Adipose tissue (tissue), 3 donors: ENCODE results near the gene COX7A2. TPM values are rescaled to one million over a fixed set of nuclear protein-coding genes. Genes with fewer than 3 reads are reported as not detected.

Source experiments
- H3K27ac ChIP-seq: one replicate; pipeline ENCODE4 v1.5.1; 2013; ENCODE audit warnings: low read depth, low read length
- WGBS, 3 donors: extraction: QIAGEN DNeasy Blood & Tissue Kit; methylation state at CpG; one replicate each; pipeline ENCODE4 v1.1.7; 2013; 5-methylcytosine and 5-hydroxymethylcytosine counted together
- polyA plus RNA-seq, 3 donors: library from polyadenylated mRNA; stranded (reverse); fragments of 200-250 nt; gene quantifications; one replicate each; pipeline ENCODE4 v1.2.3, GENCODE V29; 2013
- donor health status: healthy with polysubstance abuse.
- donor health status: Bipolar disorder and iron deficiency.
- donor health status: healthy.

Gene COX7A2
- polyA plus RNA-seq, 3 donors = 238 to 572 (median 462) TPM

DNA sequence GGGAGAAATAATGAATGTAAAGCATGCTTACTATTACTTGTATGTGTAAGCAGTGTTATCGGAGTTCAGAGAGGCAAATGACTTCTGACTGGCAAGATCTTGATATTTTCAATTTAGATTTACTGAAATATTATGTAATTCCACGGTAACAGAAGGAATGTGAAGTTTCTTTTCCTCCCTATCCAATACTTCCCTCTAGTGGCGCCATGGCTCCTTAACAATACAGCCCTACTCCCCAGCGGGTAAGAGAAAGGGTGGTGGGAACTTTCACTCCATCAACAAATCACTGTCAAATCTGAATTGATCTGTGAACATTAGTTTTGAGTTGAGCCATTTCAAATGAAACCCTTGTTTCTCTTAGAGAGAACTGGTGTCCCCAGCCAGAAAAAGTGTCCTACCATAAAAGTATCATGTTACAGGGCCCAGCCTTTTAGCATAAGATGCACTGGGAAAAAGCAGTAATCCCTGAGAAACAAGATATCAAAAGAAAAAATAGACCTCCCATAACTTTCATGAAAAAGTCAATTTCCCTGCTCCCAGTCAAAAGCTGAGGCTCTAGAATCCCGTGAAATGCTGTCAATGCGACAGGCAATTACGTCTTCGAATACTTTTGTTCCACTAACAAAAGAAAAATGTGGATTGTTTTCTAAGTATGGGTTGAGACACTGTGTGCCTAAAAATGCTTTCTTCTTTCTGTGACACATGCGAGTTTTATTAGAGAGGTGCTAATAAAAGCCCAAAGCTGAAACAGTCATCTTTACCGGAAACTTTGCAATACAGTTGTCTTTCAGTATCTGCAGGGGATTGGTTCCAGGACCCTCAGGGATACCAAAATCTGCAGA lies 12.9 kb downstream of the COX7A2 start:
- WGBS, 3 donors = 52 to 59% (median 59%) methylated on average over 10 of the region's 10 CpGs
- no peak overlapping the region for H3K27ac ChIP-seq

DNA sequence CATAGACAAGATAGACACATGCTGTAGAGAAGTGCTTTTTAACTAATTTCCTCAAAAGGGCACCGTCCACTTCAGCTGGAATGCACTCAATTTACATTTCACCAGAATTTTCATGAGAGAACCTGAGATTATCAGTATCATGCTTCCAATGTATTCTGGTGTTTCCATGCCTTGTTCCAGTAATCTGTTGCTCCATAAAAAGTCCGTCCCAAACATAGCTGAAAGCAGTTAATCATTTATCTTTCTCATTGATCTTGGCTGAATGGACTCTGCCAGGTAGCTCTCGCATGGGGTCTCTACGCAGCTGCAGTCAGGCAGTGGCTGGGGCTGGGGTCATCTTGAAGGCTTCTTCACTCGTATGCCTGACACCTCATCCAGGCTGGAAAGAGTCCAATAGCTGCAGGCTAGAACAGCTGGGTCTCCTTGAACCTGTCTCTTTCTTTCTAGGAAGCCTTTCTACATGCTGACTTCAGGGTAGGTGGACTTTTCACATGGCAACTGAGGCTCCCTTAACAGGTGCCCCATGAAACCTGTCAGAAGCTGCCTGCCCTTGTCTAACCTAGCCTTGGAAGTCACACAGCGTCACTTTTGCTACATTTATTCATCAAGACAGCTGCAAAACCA lies 19.2 kb downstream of the COX7A2 start:
- WGBS, 3 donors = 24 to 78% (median 76%) methylated on average over 6 of the region's 6 CpGs
- no peak overlapping the region for H3K27ac ChIP-seq

DNA sequence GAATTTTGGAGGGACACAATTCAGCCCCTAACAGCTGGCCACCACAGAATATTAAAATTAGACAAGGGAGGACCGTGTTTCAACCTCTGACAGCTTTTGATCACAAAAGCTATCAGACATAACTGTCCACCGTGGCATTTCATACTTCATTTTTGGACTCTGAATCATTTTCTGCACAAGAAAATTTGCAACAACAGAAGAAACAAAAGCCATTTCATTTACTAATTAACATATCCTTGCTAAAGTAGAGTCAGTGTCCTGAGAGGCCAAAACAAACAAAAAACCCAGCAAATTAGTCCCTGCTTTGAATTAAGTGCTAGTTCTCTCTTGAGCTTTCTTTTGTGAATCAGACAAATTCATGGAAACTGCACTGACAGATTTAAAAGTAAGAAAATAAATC lies 20.2 kb downstream of the COX7A2 start:
- WGBS, 3 donors = 65 to 87% (median 76%) methylated on average over 2 of the region's 2 CpGs
- no peak overlapping the region for H3K27ac ChIP-seq

DNA sequence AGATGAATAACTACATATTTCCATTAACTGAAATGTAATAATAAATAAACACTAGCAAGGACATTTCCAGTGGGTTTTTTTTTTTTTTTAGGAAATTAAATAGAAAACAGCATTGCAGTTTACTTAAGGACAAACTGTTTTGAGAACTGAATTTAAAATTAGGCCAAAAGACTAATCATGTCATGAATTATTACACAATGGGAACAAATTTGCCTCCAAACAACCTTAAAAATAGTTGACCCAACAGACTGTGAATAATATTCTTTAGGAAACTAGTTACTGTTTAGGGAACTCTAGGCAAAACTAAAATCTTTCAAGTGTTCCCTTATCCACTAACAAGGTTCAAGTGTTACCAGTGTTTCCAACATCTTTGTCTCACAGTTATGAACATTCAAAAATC lies 21.3 kb downstream of the COX7A2 start:
- H3K27ac ChIP-seq = no peak overlapping the region

DNA sequence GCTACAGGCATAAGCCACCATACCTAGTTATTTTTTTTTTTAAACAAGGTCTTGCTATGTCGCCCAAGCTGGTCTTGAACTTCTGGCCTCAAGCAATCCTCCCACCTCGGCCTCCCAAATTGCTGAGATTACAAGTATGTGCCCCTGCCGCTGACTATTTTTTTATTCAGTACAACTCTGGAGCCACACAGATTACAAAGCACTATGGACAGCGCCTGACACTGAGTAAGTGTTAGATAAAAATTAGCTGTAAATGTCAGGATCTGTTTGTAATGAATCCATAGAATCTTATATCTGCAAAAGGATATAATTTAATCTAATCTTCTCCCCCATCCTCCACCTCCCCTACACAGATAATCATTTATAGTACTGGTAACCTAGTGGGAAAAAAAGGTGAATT lies 22.5 kb downstream of the COX7A2 start:
- 88 to 95% (median 94%) methylated on average over 4 of the region's 4 CpGs for WGBS, 3 donors
- no peak overlapping the region for H3K27ac ChIP-seq

DNA sequence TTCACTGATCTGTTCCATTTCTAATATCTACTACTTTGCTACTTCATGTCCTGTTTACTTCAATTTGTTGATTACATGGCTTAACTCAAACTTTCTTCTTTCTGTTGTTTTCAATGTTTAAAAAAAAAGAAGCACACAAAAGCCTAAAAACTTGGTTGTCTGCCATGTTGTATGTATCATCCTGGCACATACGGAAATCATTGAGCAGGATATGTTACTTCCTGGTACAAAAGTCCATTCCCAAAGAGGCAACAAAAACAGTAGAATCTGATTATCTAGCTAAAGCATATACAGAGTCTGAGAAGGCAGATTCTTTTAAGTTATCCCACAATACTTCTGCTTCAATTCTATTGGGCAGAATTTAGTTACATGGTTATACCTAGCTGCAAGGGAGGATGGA lies 23.2 kb downstream of the COX7A2 start:
- WGBS, 3 donors = 33 to 68% (median 40%) methylated on average over 1 of the region's 1 CpG
- H3K27ac ChIP-seq = no peak overlapping the region

DNA sequence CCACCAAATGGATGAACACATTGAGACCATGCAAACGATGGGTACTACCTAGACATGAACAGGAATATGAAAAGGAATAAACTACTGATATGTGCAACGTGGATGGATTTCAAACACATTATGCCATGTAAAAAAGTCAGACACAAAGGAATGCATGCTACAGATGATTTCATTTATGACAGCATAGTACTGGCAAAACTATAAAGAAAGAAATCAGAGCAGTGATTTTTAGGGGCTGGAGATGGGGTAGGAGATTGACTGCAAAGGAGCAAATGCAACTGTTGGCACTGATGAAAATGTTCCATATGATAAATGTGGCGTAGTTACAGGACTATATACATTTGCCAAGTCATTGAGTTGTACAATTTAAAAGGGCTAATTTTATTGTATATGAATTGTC lies 24.3 kb downstream of the COX7A2 start:
- 73 to 78% (median 76%) methylated on average over 3 of the region's 3 CpGs for WGBS, 3 donors
- no peak overlapping the region for H3K27ac ChIP-seq

DNA sequence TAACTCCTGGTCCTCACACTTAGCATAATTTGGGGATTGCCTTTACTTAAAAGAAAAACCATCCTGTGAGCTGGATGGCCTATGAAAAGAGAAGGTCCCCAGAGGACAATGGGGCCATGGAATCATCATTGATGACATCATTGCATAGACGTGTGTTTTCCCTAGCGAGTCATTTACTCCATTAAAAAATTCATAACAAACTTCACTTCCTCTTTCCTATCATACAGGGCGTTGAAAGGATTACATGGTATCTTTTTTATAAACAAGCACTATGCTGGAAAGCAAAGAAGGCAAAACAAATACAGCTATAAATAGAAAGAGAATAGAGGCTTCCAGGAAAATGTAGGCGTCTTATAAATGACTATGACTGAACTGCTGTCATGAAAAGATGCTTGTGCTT lies 26.4 kb downstream of the COX7A2 start:
- H3K27ac ChIP-seq = no peak overlapping the region

DNA sequence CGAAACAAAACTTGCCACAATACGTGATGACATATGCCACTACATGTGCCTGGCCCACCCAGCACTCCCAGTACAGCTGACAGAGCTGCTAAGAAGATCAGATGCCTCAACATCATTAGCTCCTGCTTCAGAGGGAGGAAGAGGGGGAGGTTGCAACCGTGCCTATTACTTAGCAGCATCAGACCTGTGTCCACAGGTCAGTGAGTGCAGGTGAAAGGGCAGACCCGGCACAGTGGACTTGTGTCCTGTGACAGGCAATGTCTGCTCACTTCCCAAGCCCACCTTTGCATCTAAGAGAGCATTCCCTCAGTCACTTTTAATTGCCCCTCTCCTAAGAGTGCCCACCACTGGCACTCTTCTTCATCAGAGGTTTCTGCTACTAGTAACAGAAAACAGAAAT lies 28.3 kb downstream of the COX7A2 start:
- H3K27ac ChIP-seq = no peak overlapping the region

More for the DNA sequence above, 26.4 kb downstream of the COX7A2 start:
- 19 to 34% (median 21%) methylated on average over 4 of the region's 4 CpGs for WGBS, 3 donors

DNA sequence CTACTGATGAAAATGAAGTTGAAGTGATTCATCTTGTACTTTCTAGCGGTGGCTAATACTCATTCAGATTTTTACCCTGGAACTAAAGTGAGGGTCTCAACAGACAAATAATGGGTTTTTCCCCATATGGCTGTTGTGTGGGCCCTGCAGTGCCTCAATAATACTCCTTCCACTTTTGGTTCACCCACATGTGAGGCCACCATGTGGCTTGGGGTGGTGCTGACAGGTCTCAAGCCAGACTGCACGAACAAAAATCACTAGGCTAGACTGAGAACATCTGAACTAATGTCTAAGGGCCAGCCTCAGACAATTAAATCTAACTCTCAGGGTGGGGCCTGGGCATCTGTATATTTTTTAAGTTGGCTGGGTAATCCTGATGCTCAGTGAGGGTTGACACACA lies 29.9 kb downstream of the COX7A2 start:
- WGBS, 3 donors = 79 to 87% (median 80%) methylated on average over 2 of the region's 2 CpGs

More for the DNA sequence above, 28.3 kb downstream of the COX7A2 start:
- 67 to 88% (median 84%) methylated on average over 4 of the region's 4 CpGs for WGBS, 3 donors

DNA sequence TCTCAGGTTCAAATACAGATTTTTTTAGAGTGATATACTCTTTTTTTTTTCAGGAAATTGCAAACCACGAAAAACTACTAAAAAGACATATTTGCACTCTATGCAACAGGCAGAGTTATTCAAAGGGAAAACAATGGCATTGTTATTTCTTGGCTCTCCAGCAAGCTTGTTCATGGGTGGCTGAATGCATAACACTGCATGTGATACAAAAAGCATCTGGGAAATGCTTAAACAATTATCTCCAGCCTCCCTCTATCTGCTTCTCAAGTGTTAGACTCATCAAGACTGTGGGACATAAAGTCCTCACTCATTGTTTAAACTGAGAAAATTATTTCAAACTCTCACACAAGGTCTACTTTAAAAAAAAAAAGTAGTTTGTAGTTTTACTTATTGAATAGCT lies 30.5 kb downstream of the COX7A2 start:
- WGBS, 3 donors = 13 to 26% (median 21%) methylated on average over 1 of the region's 1 CpG
- H3K27ac ChIP-seq = no peak overlapping the region

More for the DNA sequence above, 29.9 kb downstream of the COX7A2 start:
- no peak overlapping the region for H3K27ac ChIP-seq

DNA sequence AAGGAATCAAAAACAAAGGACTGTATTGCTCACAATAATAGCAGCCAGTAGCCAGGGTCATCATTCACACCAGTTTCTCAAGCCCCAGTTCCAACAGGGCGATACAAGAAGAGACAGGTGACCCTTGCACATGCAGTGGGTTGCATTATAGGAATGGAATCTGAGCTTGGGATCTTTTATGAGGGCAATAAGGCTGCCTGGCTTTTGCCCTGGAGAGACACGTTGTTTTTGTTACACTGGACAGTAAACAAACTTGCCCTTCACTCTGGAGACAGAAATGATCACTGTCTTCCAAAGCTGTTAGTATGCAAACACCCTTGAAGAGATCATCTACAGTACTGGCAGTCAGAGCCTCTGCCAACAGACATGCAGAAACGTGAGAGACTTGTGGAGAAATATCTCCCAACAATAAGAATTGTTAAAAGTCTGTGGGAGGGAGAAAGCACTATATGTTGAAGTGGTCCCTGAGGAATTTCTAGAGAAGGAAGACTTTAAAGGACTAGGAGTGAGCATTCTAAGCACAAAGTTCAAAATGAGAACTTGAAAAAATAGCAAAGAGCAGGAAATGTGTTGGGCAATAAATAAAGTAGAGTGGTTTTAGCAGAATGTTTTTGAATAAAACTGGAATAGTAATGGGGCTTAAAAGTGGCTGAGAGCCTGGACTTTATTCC lies 31.5 kb downstream of the COX7A2 start:
- WGBS, 3 donors = 21 to 38% (median 22%) methylated on average over 3 of the region's 3 CpGs
- no peak overlapping the region for H3K27ac ChIP-seq

DNA sequence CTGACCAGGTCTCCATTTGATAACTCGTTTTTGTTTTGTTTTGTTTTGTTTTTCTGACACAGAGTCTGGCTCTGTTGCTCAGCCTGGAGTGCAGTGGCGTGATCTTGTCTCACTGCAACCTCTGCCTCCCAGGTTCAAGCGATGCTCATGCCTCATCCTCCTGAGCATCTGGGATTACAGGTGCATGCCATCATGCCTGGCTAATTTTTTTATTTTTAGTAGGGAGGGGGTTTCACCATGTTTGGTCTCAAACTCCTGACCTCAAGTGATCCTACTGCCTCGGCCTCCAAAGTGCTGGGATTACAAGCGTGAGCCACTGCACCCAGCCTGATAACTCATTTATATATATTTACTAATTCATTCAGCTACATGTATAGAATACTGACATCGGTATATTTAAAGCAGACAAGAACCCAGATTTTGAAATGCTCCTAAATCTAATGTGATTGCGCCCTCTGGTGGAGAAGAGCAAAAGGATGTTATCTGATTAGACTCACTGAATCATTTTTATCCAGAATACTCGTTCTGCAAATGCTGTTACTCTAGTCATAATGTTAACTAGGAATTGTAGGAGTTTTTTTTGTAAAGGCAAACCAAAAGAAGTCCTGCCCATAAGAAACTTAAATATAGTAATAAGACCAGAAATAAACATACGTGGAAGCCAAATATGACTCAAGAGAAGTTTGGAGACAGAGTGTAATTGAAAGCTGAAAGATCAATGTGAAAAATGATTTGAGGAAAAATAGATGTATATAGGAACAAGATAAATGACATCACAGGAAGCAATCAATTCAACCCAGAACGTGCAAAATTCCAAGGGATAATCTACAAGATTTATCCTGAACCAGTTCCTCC lies 32.5 kb downstream of the COX7A2 start:
- 25 to 27% (median 26%) methylated on average over 10 of the region's 10 CpGs for WGBS, 3 donors

DNA sequence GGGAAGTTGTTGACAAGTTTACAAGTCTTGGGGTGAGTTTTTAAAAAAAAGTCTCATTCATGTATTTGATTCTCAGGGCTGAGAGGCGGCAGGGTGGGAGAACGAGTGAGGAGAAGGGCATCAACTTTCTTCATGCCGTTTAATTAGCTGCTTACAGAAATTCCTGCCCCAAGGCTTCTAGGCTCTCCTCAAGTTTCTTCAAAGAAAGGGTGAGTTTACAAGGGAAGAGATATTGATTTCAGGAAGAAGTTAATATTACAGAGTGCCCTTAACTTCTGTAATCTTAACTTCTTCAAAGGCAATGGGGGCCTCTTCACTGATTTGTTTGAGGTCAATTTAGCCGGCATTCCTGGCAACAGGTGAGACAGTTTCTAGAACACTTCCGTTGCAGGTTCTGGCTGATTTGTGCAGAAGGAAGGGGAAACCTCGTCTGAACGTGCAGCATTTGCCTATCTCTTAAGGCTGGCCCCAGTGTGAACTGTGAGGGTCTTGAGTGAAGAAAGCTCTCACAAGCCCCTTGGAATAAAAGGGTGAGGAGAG lies 34.3 kb downstream of the COX7A2 start:
- no peak overlapping the region for H3K27ac ChIP-seq
- WGBS, 3 donors = 22 to 34% (median 34%) methylated on average over 7 of the region's 7 CpGs

More for the DNA sequence above, 32.5 kb downstream of the COX7A2 start:
- no peak overlapping the region for H3K27ac ChIP-seq

DNA sequence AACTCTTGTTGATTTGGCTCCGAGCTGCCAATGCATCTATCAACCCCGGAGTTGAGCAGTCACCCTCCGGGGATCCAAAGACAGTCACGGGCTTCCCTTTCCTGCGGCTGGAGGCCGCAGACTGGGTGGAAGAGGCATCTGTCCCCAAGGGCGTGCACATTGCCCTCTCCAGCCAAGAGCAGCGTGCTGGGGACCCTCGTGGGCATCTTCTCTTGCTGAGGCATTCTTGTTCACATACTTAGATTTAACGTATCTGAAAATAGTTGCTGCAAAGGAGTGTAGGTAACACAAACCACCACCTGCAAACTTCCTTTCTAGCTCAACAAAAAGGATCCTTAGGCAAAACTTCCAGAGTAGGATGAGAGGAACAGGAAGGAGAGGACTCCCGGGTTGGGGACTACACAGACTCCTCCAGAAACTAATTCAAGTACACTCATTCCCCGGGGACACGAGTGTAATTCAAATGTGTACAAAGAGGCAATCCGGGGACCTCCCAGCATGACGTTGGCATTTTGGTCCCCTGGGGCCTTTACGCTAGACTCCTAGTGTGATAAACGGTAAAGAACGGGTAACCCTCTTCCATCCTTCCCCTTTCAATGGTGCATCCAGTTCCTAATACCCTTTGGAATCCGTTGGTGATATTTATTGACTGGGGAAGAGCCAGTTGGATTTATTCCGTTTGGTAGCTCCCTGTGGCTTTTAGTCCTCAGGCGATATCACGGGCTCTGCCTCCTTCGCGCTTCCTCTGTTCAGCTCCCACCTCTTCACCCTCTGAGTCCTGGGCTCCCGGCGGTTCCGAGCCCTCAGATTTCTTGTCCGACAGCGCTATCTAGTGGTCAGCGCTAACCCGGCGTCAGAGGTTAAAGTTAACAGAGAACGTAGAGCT lies 35.1 kb downstream of the COX7A2 start:
- WGBS, 3 donors = 4 to 12% (median 7%) methylated on average over 33 of the region's 33 CpGs
- H3K27ac ChIP-seq = no peak overlapping the region

DNA sequence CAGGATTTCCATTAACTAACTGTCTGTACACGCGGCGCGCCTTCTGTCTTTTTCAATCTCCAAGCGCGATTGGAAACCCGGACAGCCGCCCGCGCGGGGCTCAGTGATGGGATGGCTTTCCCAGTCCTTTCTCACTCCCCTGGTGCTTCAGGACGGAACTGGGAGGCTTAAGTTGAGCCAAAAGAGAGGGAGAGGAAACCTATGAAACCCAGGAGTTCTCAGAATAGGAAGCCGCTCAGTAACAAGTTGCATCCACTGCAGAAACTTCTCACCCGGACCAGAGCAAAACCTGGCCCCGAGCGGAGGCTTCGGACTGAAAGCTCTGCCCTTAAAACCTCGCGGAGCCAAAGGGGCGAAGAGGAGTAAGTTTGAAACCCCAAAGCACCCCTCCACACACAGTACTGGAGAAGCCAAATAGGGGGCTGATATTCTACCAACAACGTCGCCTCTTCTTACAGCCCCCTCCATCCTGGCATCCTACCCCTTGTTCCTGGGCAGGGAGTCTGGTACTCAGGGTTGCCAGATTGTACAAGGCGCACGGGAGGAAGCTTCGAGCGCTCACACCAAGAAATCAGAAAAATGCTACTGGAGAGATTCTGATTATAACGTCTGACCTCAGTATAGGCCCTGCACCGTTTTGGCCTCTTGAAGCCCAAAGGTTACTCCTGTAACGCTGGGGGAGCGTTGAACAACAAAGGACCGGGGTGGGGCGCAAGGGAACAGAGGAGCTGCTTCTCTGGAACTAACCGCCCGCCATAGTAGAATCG lies 36.8 kb downstream of the COX7A2 start:
- H3K27ac ChIP-seq = no peak overlapping the region
- 14 to 18% (median 15%) methylated on average over 35 of the region's 35 CpGs for WGBS, 3 donors
